Vagina (tissue), 2 donors: Measurements from ENCODE around the gene SEC24A. TPM values are rescaled to one million over a fixed set of nuclear protein-coding genes. Genes with fewer than 3 reads are reported as not detected.
"Not testable (repeated sequence)": the region's sequence is repeated elsewhere in the genome, so short reads cannot be mapped to it uniquely, and the experiment has no call there.

Experiments used
- DNase-seq, 2 donors: peaks; one replicate each; pipeline ENCODE4 v3.0.0-alpha.2; 2017; ENCODE audit errors: extremely low spot score in 2 of 2
- H3K27ac ChIP-seq: fragments of 200-600 bp; sonication (generic); one replicate; pipeline ENCODE4 v1.5.1; 2019
- H3K27me3 ChIP-seq: fragments of 200-600 bp; sonication (generic); one replicate; pipeline ENCODE4 v1.5.1; 2019
- H3K36me3 ChIP-seq, 2 donors: fragments of 200-600 bp; sonication (generic); one replicate each; pipeline ENCODE4 v1.5.1; 2017 to 2019
- H3K4me1 ChIP-seq: fragments of 200-600 bp; sonication (generic); one replicate; pipeline ENCODE4 v1.5.1; 2019
- H3K4me3 ChIP-seq, 2 donors: fragments of 200-600 bp; sonication (generic); 1 replicate in 1 of 2; 2 replicates in 1 of 2; pipeline ENCODE4 v1.5.1; 2016 to 2019
- H3K9me3 ChIP-seq: fragments of 200-600 bp; sonication (generic); one replicate; pipeline ENCODE4 v1.5.1; 2019
- CTCF ChIP-seq, 3 experiments: fragments of 450-650 bp in 2 of 3; fragments of 200-600 bp in 1 of 3; sonication (generic) in 1 of 3; IDR thresholded peaks; one replicate each; pipeline ENCODE4 v1.5.1; 2017 to 2019; ENCODE audit warnings: antibody characterized with exemption in 3 of 3, mild to moderate bottlenecking in 2 of 3, moderate library complexity in 2 of 3
- POLR2A ChIP-seq, 2 donors: fragments of 450-650 bp; IDR thresholded peaks; one replicate each; pipeline ENCODE4 v1.6.1; 2017; ENCODE audit warnings: antibody characterized with exemption in 2 of 2, mild to moderate bottlenecking in 2 of 2, moderate library complexity in 2 of 2
- POLR2AphosphoS5 ChIP-seq, 2 donors: sonication (generic); formaldehyde crosslinking; IDR thresholded peaks; one replicate each; pipeline ENCODE4 v1.9.0; 2017; ENCODE audit warnings: antibody characterized with exemption in 2 of 2, mild to moderate bottlenecking in 2 of 2, low read depth in 1 of 2; ENCODE audit not compliant: insufficient read depth in 1 of 2
- intact Hi-C: fragments of 100-400 bp; cut with DNase I; formaldehyde crosslinking; loops from one replicate; pipeline ENCODE4 v1.15.1; 2023
- total RNA-seq: library from RNA; depleted of rRNA; stranded (reverse); fragments of >200 nt; gene quantifications from one replicate; pipeline ENCODE4 v1.2.3, GENCODE V29; 2016

Gene SEC24A
- total RNA-seq, 1 donor from 2014 or later, result 11.3 TPM

GRCh38 chr5:134659922-134660321, 11.3 kb downstream of the SEC24A start:
- no peaks in the 10 kb centered on the region for H3K9me3 ChIP-seq
- no peak overlapping the region for H3K4me3 ChIP-seq
- H3K4me1 ChIP-seq, result peaks cover 15% of the 10 kb centered on the region
- no peak for TF ChIP-seq POLR2A (IDR thresholded peaks at IDR 0.05)
- no peak for TF ChIP-seq POLR2AphosphoS5 (IDR thresholded peaks at IDR 0.05; ENCODE audit: insufficient read depth in 1 of 2, low read depth in 1 of 2)
- no peak for TF ChIP-seq CTCF (IDR thresholded peaks at IDR 0.05)
- no peak overlapping the region for H3K27ac ChIP-seq
- no peak for DNase-seq
- H3K36me3 ChIP-seq, result peaks cover 0 to 14% of the 10 kb centered on the region in 2 donors
- intact Hi-C loops, result no loop called here
- no peaks in the 10 kb centered on the region for H3K27me3 ChIP-seq

- TF ChIP-seq POLR2AphosphoS5 (IDR thresholded peaks at IDR 0.05; ENCODE audit: insufficient read depth in 1 of 2, low read depth in 1 of 2), result no peak
- TF ChIP-seq CTCF (IDR thresholded peaks at IDR 0.05), result no peak
- no peak for TF ChIP-seq POLR2A (IDR thresholded peaks at IDR 0.05)
- Histone ChIP-seq H3K9me3 (no peaks in the 10 kb centered on the region), H3K36me3 (peaks cover 0 to 14% of the 10 kb centered on the region in 2 donors), H3K27ac (no peak overlapping the region), H3K4me1 (peaks cover 15% of the 10 kb centered on the region), H3K27me3 (no peaks in the 10 kb centered on the region), H3K4me3 (no peak overlapping the region)
- intact Hi-C loops, result no loop called here
- no peak for DNase-seq
These were observed 14.4 kb downstream of the SEC24A start for GRCh38 chr5:134662971-134663370.

GRCh38 chr5:134664448-134664847, 15.9 kb downstream of the SEC24A start:
- no peak overlapping the region for H3K4me3 ChIP-seq
- H3K36me3 ChIP-seq, result peaks cover 0 to 23% of the 10 kb centered on the region in 2 donors
- H3K27me3 ChIP-seq, result no peaks in the 10 kb centered on the region
- peaks cover 15% of the 10 kb centered on the region for H3K4me1 ChIP-seq
- no peak for DNase-seq
- H3K27ac ChIP-seq, result no peak overlapping the region
- intact Hi-C loops, result no loop called here
- no peaks in the 10 kb centered on the region for H3K9me3 ChIP-seq
- TF ChIP-seq CTCF (IDR thresholded peaks at IDR 0.05), result no peak
- no peak for TF ChIP-seq POLR2A (IDR thresholded peaks at IDR 0.05)
- no peak for TF ChIP-seq POLR2AphosphoS5 (IDR thresholded peaks at IDR 0.05; ENCODE audit: insufficient read depth in 1 of 2, low read depth in 1 of 2)

- H3K36me3 ChIP-seq, result peaks cover 0 to 77% of the 10 kb centered on the region in 2 donors
- DNase-seq, intact Hi-C loops: not testable (repeated sequence)
These were observed 25.0 kb downstream of the SEC24A start for GRCh38 chr5:134673546-134673945.

GRCh38 chr5:134677357-134677756, 28.8 kb downstream of the SEC24A start:
- H3K9me3 ChIP-seq, H3K27ac ChIP-seq, DNase-seq, H3K27me3 ChIP-seq, H3K4me3 ChIP-seq, H3K4me1 ChIP-seq, intact Hi-C loops: not testable (repeated sequence)
- peaks cover 0 to 90% of the 10 kb centered on the region in 2 donors for H3K36me3 ChIP-seq

More at GRCh38 chr5:134673546-134673945, 25.0 kb downstream of the SEC24A start:
- H3K27ac ChIP-seq, H3K9me3 ChIP-seq, H3K4me3 ChIP-seq, H3K4me1 ChIP-seq, H3K27me3 ChIP-seq: not testable (repeated sequence)

GRCh38 chr5:134690144-134690543, 41.6 kb downstream of the SEC24A start:
- H3K27me3 ChIP-seq, H3K27ac ChIP-seq, intact Hi-C loops, H3K9me3 ChIP-seq, H3K4me1 ChIP-seq, H3K4me3 ChIP-seq, DNase-seq: not testable (repeated sequence)
- H3K36me3 ChIP-seq, result peaks cover 0 to 52% of the 10 kb centered on the region in 2 donors

- no peaks in the 10 kb centered on the region for H3K27me3 ChIP-seq
- intact Hi-C loops, result no loop called here
- H3K9me3 ChIP-seq, result no peaks in the 10 kb centered on the region
- H3K36me3 ChIP-seq, result peaks cover 0 to 48% of the 10 kb centered on the region in 2 donors
- TF ChIP-seq POLR2AphosphoS5 (IDR thresholded peaks at IDR 0.05; ENCODE audit: insufficient read depth in 1 of 2, low read depth in 1 of 2), result no peak
- no peak for TF ChIP-seq CTCF (IDR thresholded peaks at IDR 0.05)
- no peak for TF ChIP-seq POLR2A (IDR thresholded peaks at IDR 0.05)
- DNase-seq, result no peak
- no peaks in the 10 kb centered on the region for H3K4me1 ChIP-seq
- H3K27ac ChIP-seq, result no peak overlapping the region
- H3K4me3 ChIP-seq, result no peak overlapping the region
These were observed 44.1 kb downstream of the SEC24A start for GRCh38 chr5:134692722-134693121.
